ENCODE results near the gene LMO4.

The LMO4 gene

DNA sequence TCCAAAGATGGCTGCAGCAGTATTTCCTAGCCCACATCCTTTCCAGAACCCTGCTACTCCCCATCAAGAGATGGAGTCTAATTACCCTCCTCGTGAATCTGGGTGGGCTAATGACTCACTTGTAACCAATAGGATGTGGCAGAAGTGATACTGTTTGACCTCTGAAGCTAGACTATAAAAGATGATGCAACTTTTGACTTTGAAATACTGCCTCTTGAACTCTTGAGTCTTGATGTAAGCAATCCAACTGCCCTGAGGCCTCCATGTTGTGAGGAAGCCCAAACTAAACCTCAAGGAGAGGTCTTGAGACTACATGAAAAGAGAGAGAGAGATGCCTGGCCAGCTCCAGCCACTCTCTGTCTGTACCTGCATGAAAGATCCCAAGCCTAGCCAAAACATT, 29.5 kb downstream of the LMO4 start:
- no peak for DNase-seq (ENCODE audit: low spot score)

DNA sequence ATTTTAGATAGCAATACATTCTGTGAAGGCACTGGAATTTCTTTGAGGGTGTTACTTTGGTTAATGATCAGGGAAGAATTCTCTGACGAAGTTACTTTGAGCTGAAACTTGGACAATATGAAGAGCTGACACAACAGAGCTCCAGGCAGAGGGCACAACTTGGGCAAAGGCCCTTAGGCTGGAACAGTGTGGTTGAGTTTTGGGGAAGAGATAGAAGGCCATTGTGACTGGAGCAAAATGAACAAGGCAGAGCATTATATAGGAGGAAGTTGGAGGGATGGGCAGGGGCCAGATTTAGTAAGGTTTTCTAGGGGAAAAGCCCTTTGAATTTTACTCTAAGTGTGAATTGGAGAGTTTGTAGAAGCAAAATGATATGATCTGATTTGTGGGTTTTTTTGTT, 30.9 kb downstream of the LMO4 start:
- no peak for DNase-seq (ENCODE audit: low spot score)

GRCh38 chr1:87362063-87362833, 33.6 kb downstream of the LMO4 start:
- DNase-seq (ENCODE audit: low spot score): no peak

DNA sequence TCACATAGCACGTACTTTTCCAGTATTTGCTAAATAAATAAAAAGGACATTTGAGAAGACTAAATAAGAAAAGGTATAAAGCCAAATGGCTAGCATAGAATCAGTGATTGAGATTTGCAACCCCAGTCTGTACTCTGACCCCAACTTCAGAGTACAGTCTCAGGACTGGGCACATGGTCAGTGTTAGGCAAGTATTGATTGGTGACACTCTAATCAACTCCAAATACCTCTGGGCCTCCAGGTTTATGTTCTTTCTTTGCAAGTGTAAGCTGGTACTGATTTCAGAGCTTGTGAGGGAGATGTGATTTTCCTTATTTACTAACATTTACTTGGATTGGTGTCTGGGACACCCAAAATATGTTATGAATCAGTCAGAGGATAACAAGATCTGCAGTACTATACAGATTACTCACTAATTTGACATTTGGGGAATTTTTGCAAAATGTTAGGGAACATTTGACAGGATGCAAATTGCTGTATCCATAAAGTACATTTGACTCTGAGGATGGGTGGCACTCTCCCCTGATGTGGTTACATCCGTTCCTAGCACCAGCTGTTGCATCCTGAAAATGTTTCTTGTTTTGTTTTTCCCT, 34.2 kb downstream of the LMO4 start:
- DNase-seq (ENCODE audit: low spot score): no peak

DNA sequence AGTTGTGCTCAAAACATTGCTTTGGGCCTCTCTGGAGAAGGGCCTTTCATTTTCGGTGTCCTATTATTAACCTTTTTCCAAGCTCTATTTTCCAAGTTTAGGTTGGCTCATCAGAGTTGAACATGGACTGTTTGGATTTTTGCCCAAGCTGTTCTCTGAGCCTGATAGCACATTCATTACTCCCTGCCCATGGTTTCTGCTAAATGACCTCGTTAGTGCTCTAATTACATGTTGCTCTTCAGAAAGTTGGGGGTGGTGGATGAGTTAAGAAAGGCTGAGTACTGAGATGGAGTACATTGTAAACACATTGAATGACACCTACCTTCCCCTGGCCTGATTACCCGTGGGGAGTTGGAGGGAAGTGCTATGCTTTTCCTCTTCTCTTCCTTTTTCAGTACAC, 38.9 kb downstream of the LMO4 start:
- DNase-seq (ENCODE audit: low spot score): no peak

DNA sequence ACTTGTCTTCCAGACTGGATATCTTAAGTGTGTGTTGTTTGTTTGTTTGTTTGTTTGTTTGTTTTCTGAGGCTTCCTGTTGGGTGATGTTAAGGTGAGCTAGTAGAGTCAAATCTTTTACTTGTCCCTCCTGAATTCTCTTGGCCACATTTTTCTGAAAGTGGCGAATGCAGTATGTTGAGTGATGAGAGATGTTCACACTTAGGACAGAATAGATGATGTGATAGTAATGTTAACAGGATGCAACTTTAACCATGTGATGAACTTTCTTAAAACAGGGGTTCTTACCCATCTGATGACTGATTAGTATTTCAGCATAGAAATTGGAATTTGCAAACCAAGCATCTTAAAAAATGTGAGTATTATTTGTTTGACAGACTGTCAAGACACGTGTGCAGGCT, 40.2 kb downstream of the LMO4 start:
- DNase-seq (ENCODE audit: low spot score): no peak

GRCh38 chr1:87369736-87370478, 41.2 kb downstream of the LMO4 start:
- peak; percentile 93 for DNase-seq (ENCODE audit: low spot score)

- no peak for DNase-seq (ENCODE audit: low spot score)
Measured at GRCh38 chr1:87370544-87370943, 41.9 kb downstream of the LMO4 start.

- DNase-seq (ENCODE audit: low spot score): no peak
Measured at GRCh38 chr1:87379306-87379705, 50.6 kb downstream of the LMO4 start.

DNA sequence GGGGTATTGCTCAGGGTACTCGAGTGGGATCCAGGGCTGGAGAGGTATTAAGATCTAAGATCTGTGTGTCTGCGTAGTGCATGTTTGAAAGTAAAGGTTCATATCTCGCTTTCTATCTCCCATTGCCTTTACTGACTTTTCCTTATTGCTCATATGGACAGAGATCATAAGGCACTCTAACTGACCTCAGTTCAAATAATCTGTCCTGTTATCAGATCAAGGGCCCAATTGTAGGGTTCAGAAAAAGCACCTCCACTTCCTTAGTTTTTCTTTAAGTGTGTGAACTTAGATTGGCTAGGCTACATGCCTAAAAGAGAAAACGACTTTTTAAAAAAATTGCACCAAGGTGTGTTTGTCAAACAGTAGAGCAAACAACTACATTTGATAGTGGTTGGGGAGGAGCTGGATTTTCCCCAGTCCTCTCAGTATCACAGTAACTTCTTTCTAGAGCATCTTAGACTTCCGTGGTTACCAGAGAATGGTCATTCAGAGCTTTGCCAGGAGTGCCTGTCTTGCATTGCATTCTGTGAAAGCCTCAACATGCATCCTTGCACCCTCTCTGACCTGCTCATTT, 57.6 kb downstream of the LMO4 start:
- no peak for DNase-seq (ENCODE audit: low spot score)

DNA sequence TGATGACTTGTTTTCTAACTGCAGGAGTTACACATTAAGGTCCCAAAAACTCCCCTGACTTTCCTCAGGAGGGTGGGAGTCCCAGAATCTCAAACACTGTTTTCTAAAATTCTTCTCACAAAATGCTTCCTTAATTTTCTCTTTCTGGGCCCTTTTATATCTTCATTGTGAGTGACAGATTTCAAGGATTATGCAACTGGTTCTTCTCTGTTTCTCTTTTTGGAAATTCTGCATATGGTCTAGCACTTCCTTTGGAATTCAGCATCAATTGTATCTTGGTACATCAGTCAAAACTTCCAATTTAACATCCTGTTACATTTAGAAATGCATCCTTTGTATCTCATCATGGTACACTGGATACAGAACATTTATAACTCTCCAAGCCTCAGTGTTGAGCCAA, 59.7 kb downstream of the LMO4 start:
- no peak for DNase-seq (ENCODE audit: low spot score)

- DNase-seq (ENCODE audit: low spot score): no peak
Measured at GRCh38 chr1:87389011-87389410, 60.3 kb downstream of the LMO4 start.

- no peak for DNase-seq (ENCODE audit: low spot score)
Measured at GRCh38 chr1:87389546-87389945, 60.9 kb downstream of the LMO4 start.

GRCh38 chr1:87392248-87393192, 63.8 kb downstream of the LMO4 start:
- no peak for DNase-seq (ENCODE audit: low spot score)

- DNase-seq (ENCODE audit: low spot score): no peak
Measured at GRCh38 chr1:87393445-87394085, 64.9 kb downstream of the LMO4 start.

DNA sequence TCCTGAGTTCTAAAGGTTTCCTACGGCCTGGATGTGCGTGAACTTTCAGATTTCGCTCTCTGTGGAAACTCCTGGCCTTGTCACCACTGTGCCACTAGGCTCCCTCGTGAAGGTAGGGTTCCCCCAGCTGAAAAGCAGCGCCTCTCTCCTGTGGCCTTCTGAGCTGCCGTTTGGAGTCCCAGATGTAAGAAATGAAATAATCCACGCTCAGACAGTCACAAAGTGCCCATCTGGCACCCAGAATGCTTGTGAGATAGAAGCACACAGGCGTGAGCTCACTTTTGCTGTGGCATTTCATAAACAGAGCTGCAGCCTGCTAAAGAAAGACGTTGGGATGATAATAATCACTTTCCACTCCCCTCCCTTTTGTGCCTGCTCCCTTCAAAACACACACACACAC, 65.8 kb downstream of the LMO4 start:
- DNase-seq (ENCODE audit: low spot score): peak; percentile 2

DNA sequence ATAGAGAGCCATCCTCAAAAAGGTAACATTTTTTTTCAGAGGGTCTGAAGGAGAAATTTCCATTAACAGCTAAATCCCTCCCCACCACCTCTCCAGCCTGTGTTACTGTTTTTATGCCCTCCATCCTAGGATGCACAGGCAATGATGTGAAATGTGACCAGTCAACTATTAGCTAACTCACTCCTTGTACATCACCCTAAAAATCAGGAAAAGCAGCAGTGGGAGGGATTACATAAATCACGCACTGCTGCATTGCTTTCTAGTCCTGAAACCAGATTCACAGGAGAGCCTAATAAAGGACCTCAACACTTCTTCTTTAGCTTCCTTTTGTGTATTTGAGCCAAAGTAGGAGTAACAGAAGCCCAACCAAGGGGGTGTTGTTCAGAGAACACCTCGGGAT, 66.3 kb downstream of the LMO4 start:
- DNase-seq (ENCODE audit: low spot score): no peak

Data from SK-N-DZ (cell line).